ENCODE measurements around the gene HLA-B.

The HLA-B gene

DNA sequence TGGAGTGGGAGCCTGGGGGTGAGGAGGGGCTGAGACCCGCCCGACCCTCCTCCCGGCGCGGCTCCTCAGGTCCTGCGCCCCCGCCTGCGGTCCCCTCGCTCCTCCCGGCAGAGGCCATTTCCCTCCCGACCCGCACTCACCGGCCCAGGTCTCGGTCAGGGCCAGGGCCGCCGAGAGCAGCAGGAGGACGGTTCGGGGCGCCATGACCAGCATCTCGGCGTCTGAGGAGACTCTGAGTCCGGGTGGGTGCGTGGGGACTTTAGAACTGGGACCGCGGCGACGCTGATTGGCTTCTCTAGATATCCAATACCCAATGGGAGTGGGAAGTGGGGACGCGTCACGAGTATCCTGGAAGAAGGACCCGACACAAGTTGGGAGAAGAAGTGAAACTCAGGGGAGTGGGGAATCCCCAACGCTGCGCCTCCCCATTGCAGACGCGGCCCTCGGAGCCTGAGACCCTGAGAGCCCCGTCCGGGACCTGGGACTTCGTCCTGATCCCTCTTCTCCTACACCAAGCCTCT is at the start of gene HLA-B (continued):
- TF ChIP-seq ZNF211 (tag by site-specific recombination; IDR thresholded peaks at IDR 0.05; ENCODE audit: low read depth) = no peak
- TF ChIP-seq, protein P1, sequence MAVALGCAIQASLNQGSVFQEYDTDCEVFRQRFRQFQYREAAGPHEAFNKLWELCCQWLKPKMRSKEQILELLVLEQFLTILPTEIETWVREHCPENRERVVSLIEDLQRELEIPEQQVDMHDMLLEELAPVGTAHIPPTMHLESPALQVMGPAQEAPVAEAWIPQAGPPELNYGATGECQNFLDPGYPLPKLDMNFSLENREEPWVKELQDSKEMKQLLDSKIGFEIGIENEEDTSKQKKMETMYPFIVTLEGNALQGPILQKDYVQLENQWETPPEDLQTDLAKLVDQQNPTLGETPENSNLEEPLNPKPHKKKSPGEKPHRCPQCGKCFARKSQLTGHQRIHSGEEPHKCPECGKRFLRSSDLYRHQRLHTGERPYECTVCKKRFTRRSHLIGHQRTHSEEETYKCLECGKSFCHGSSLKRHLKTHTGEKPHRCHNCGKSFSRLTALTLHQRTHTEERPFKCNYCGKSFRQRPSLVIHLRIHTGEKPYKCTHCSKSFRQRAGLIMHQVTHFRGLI (tag by site-specific recombination; IDR thresholded peaks at IDR 0.05) = no peak
- no peak for TF ChIP-seq GLIS1 (tag by site-specific recombination; IDR thresholded peaks at IDR 0.05)
- TF ChIP-seq, protein P2, sequence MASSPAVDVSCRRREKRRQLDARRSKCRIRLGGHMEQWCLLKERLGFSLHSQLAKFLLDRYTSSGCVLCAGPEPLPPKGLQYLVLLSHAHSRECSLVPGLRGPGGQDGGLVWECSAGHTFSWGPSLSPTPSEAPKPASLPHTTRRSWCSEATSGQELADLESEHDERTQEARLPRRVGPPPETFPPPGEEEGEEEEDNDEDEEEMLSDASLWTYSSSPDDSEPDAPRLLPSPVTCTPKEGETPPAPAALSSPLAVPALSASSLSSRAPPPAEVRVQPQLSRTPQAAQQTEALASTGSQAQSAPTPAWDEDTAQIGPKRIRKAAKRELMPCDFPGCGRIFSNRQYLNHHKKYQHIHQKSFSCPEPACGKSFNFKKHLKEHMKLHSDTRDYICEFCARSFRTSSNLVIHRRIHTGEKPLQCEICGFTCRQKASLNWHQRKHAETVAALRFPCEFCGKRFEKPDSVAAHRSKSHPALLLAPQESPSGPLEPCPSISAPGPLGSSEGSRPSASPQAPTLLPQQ (tag by site-specific recombination; IDR thresholded peaks at IDR 0.05) = no peak
- no peak for TF ChIP-seq ZNF658 (tag by site-specific recombination; IDR thresholded peaks at IDR 0.05)
- no peak for TF ChIP-seq ZIC2 (tag by site-specific recombination; IDR thresholded peaks at IDR 0.05)
- TF ChIP-seq, protein P3, sequence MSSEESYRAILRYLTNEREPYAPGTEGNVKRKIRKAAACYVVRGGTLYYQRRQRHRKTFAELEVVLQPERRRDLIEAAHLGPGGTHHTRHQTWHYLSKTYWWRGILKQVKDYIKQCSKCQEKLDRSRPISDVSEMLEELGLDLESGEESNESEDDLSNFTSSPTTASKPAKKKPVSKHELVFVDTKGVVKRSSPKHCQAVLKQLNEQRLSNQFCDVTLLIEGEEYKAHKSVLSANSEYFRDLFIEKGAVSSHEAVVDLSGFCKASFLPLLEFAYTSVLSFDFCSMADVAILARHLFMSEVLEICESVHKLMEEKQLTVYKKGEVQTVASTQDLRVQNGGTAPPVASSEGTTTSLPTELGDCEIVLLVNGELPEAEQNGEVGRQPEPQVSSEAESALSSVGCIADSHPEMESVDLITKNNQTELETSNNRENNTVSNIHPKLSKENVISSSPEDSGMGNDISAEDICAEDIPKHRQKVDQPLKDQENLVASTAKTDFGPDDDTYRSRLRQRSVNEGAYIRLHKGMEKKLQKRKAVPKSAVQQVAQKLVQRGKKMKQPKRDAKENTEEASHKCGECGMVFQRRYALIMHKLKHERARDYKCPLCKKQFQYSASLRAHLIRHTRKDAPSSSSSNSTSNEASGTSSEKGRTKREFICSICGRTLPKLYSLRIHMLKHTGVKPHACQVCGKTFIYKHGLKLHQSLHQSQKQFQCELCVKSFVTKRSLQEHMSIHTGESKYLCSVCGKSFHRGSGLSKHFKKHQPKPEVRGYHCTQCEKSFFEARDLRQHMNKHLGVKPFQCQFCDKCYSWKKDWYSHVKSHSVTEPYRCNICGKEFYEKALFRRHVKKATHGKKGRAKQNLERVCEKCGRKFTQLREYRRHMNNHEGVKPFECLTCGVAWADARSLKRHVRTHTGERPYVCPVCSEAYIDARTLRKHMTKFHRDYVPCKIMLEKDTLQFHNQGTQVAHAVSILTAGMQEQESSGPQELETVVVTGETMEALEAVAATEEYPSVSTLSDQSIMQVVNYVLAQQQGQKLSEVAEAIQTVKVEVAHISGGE (tag by site-specific recombination; conservative IDR thresholded peaks at IDR 0.05; ENCODE audit: low read depth) = no peak; the same call in 1 of the 2 replicates
- no peak for TF ChIP-seq ZNF132 (tag by site-specific recombination; IDR thresholded peaks at IDR 0.05; ENCODE audit: borderline replicate concordance)
- 0 out of 2 replicates have a peak, but pooled peaks have one; percentile 22 for TF ChIP-seq KLF1 (tag by site-specific recombination; IDR thresholded peaks at IDR 0.05)
- TF ChIP-seq ZNF707 (tag by site-specific recombination; IDR thresholded peaks at IDR 0.05) = no peak
- TF ChIP-seq, protein P4, sequence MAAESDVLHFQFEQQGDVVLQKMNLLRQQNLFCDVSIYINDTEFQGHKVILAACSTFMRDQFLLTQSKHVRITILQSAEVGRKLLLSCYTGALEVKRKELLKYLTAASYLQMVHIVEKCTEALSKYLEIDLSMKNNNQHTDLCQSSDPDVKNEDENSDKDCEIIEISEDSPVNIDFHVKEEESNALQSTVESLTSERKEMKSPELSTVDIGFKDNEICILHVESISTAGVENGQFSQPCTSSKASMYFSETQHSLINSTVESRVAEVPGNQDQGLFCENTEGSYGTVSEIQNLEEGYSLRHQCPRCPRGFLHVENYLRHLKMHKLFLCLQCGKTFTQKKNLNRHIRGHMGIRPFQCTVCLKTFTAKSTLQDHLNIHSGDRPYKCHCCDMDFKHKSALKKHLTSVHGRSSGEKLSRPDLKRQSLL (tag by site-specific recombination; IDR thresholded peaks at IDR 0.05) = no peak
- TF ChIP-seq ZNF701 (tag by site-specific recombination; IDR thresholded peaks at IDR 0.05) = no peak
- no peak for TF ChIP-seq ZNF558 (tag by site-specific recombination; IDR thresholded peaks at IDR 0.05)
- TF ChIP-seq ZNF560 (tag by site-specific recombination; IDR thresholded peaks at IDR 0.05; ENCODE audit: borderline replicate concordance) = no peak
- no peak for TF ChIP-seq ZNF768 (tag by site-specific recombination; IDR thresholded peaks at IDR 0.05)
- peak; percentile 69 for TF ChIP-seq ZNF335 (tag by site-specific recombination; conservative IDR thresholded peaks at IDR 0.05)
- no peak for TF ChIP-seq ZNF404 (tag by site-specific recombination; IDR thresholded peaks at IDR 0.05)
- TF ChIP-seq ZNF19 (tag by site-specific recombination; IDR thresholded peaks at IDR 0.05; ENCODE audit: low read depth) = no peak
- TF ChIP-seq, protein P5, sequence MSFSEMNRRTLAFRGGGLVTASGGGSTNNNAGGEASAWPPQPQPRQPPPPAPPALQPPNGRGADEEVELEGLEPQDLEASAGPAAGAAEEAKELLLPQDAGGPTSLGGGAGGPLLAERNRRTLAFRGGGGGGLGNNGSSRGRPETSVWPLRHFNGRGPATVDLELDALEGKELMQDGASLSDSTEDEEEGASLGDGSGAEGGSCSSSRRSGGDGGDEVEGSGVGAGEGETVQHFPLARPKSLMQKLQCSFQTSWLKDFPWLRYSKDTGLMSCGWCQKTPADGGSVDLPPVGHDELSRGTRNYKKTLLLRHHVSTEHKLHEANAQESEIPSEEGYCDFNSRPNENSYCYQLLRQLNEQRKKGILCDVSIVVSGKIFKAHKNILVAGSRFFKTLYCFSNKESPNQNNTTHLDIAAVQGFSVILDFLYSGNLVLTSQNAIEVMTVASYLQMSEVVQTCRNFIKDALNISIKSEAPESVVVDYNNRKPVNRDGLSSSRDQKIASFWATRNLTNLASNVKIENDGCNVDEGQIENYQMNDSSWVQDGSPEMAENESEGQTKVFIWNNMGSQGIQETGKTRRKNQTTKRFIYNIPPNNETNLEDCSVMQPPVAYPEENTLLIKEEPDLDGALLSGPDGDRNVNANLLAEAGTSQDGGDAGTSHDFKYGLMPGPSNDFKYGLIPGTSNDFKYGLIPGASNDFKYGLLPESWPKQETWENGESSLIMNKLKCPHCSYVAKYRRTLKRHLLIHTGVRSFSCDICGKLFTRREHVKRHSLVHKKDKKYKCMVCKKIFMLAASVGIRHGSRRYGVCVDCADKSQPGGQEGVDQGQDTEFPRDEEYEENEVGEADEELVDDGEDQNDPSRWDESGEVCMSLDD (tag by site-specific recombination; IDR thresholded peaks at IDR 0.05) = peak; percentile 56; the same call in 1 of the 2 replicates
- TF ChIP-seq, protein P6, sequence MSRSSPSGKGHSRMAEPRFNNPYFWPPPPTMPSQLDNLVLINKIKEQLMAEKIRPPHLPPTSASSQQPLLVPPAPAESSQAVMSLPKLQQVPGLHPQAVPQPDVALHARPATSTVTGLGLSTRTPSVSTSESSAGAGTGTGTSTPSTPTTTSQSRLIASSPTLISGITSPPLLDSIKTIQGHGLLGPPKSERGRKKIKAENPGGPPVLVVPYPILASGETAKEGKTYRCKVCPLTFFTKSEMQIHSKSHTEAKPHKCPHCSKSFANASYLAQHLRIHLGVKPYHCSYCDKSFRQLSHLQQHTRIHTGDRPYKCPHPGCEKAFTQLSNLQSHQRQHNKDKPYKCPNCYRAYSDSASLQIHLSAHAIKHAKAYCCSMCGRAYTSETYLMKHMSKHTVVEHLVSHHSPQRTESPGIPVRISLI (tag by site-specific recombination; IDR thresholded peaks at IDR 0.05) = no peak
- TF ChIP-seq, protein P7, sequence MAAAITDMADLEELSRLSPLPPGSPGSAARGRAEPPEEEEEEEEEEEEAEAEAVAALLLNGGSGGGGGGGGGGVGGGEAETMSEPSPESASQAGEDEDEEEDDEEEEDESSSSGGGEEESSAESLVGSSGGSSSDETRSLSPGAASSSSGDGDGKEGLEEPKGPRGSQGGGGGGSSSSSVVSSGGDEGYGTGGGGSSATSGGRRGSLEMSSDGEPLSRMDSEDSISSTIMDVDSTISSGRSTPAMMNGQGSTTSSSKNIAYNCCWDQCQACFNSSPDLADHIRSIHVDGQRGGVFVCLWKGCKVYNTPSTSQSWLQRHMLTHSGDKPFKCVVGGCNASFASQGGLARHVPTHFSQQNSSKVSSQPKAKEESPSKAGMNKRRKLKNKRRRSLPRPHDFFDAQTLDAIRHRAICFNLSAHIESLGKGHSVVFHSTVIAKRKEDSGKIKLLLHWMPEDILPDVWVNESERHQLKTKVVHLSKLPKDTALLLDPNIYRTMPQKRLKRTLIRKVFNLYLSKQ (tag by site-specific recombination; IDR thresholded peaks at IDR 0.05; ENCODE audit: borderline replicate concordance) = no peak
- no peak for TF ChIP-seq GFI1B (tag by site-specific recombination; IDR thresholded peaks at IDR 0.05)
- peak; percentile 94 for TF ChIP-seq MZF1 (tag by site-specific recombination; IDR thresholded peaks at IDR 0.05; ENCODE audit: borderline replicate concordance)
- TF ChIP-seq ZNF10 (tag by site-specific recombination; IDR thresholded peaks at IDR 0.05) = no peak
- TF ChIP-seq BCL11B (tag by site-specific recombination; IDR thresholded peaks at IDR 0.05; ENCODE audit: low read depth) = no peak
- 0 out of 2 replicates have a peak, but pooled peaks have one; percentile 43 for TF ChIP-seq ZBTB48 (tag by site-specific recombination; IDR thresholded peaks at IDR 0.05)
- no peak for TF ChIP-seq ZNF626 (tag by site-specific recombination; IDR thresholded peaks at IDR 0.05)
- no peak for TF ChIP-seq ZNF785 (tag by site-specific recombination; IDR thresholded peaks at IDR 0.05)

Data from HEK293 (cell line).